ENCODE results near the gene PHACTR4.
"Not testable (repeated sequence)": the region's sequence is repeated elsewhere in the genome, so short reads cannot be mapped to it uniquely, and the experiment has no call there.

Gene PHACTR4

GRCh38 chr1:28373450-28373849 lies 3.9 kb downstream of the PHACTR4 start:
- DNase-seq: not testable (repeated sequence)

- DNase-seq: no peak
Observed at GRCh38 chr1:28374297-28374696, 4.8 kb downstream of the PHACTR4 start.

GRCh38 chr1:28375598-28375997 lies 6.1 kb downstream of the PHACTR4 start:
- DNase-seq: not testable (repeated sequence)

- not testable (repeated sequence) for DNase-seq
Observed at GRCh38 chr1:28376195-28376594, 6.7 kb downstream of the PHACTR4 start.

GRCh38 chr1:28378906-28379305 lies 9.4 kb downstream of the PHACTR4 start:
- DNase-seq: no peak

- DNase-seq: no peak
Observed at GRCh38 chr1:28380394-28380793, 10.9 kb downstream of the PHACTR4 start.

GRCh38 chr1:28383785-28384184 lies 14.2 kb downstream of the PHACTR4 start:
- not testable (repeated sequence) for DNase-seq

- peak; percentile 81 for DNase-seq
Observed at GRCh38 chr1:28392027-28392652, 22.6 kb downstream of the PHACTR4 start.

GRCh38 chr1:28394136-28394535 lies 24.6 kb downstream of the PHACTR4 start:
- DNase-seq: no peak

GRCh38 chr1:28395181-28395580 lies 25.6 kb downstream of the PHACTR4 start:
- peak; percentile 88 for DNase-seq

- DNase-seq: no peak
Observed at GRCh38 chr1:28401760-28402159, 32.2 kb downstream of the PHACTR4 start.

- DNase-seq: no peak
Observed at GRCh38 chr1:28409090-28409489, 39.5 kb downstream of the PHACTR4 start.

GRCh38 chr1:28411656-28412055 lies 42.1 kb downstream of the PHACTR4 start:
- DNase-seq: no peak

GRCh38 chr1:28412731-28413130 lies 43.2 kb downstream of the PHACTR4 start:
- peak; percentile 87 for DNase-seq

GRCh38 chr1:28416509-28417194 lies 47.1 kb downstream of the PHACTR4 start:
- peak; percentile 93 for DNase-seq

GRCh38 chr1:28417441-28417922 lies 47.9 kb downstream of the PHACTR4 start:
- DNase-seq: peak; percentile 95

GRCh38 chr1:28417926-28418637 lies 48.5 kb downstream of the PHACTR4 start:
- DNase-seq: peak; percentile 74

GRCh38 chr1:28421744-28422143 lies 52.2 kb downstream of the PHACTR4 start:
- no peak for DNase-seq

- DNase-seq: no peak
Observed at GRCh38 chr1:28426831-28427230, 57.3 kb downstream of the PHACTR4 start.

- peak; percentile 41 for DNase-seq
Observed at GRCh38 chr1:28428012-28428411, 58.5 kb downstream of the PHACTR4 start.

- DNase-seq: no peak
Observed at GRCh38 chr1:28428990-28429520, 59.5 kb downstream of the PHACTR4 start.

GRCh38 chr1:28436211-28436769 lies 66.8 kb downstream of the PHACTR4 start:
- DNase-seq: peak; percentile 43

GRCh38 chr1:28437264-28437923 lies 67.9 kb downstream of the PHACTR4 start:
- peak; percentile 67 for DNase-seq
